DND-41 (cell line): ENCODE measurements around the gene NOTCH2.

Source experiments
- CTCF ChIP-seq: IDR thresholded peaks from 2 replicates; pipeline ENCODE4 v1.5.1; 2012; ENCODE audit warnings: borderline replicate concordance, low read length, moderate library complexity, mild to moderate bottlenecking; ENCODE audit not compliant: poor library complexity, severe bottlenecking; ENCODE audit errors: extremely low read depth
- EZH2 ChIP-seq: IDR thresholded peaks from 3 replicates; pipeline ENCODE4 v1.6.1; 2012; ENCODE audit warnings: borderline replicate concordance, low read depth, mild to moderate bottlenecking, moderate library complexity, low read length, inconsistent platforms; ENCODE audit not compliant: severe bottlenecking

GRCh38 chr1:119956306-119956705 lies 113.2 kb downstream of the NOTCH2 start:
- no peak for TF ChIP-seq EZH2
- no peak for TF ChIP-seq CTCF
